Muscle of back (tissue), 11 donors: ENCODE measurements around the gene PCK2. TPM values are rescaled to one million over a fixed set of nuclear protein-coding genes. Genes with fewer than 3 reads are reported as not detected.

Source experiments
- DNase-seq, 3 donors: peaks; one replicate each; pipeline versions ENCODE4 v3.0.0 to v3.0.0-alpha.2; 2013
- polyA plus RNA-seq, 10 donors: library from polyadenylated mRNA; unstranded; fragments of 120-200 nt; gene quantifications; one replicate each; pipeline ENCODE4 v1.2.1, GENCODE V29; 2013; ENCODE audit not compliant: insufficient read length in 10 of 10

Gene PCK2
- polyA plus RNA-seq, 10 donors, result 2.8 to 6.0 (median 3.5) TPM

DNA sequence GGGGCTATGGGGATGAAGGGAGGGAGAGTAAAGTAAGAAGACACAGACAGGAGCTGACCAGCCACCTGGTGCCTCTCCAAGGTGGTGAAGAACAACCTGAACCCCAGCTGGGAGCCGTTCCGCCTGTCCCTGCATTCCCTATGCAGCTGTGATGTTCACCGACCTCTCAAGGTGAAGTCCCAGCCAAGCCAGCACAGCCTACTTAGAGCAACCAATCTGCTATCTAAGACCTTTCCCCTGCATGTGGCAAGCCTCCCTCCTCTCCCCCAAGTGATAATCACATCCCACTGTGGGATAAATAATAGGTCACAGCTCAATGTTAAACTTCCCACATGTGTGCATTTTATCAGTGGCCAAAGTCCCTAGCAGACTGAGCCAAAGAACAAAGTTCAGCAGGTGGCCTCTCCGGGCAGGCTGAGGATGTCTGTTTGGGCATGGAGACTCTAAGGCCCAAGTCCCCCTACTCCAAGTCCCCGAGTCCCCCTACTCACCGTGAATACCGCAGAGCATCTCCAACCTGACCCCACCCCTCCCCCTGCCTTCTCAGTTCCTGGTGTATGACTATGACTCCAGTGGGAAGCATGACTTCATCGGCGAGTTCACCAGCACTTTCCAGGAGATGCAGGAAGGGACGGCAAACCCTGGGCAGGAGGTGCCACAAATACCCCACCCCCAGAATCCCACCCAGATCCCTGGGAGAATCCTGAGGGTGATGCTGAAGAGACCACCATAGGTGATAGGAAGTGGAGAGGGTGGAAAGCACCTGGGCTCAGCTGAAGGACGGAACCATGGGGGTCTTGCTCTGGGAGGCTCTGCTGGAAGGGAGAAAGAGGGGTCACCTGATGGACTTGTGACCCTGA lies 19.3 kb upstream of the PCK2 start:
- DNase-seq, result no peak

DNA sequence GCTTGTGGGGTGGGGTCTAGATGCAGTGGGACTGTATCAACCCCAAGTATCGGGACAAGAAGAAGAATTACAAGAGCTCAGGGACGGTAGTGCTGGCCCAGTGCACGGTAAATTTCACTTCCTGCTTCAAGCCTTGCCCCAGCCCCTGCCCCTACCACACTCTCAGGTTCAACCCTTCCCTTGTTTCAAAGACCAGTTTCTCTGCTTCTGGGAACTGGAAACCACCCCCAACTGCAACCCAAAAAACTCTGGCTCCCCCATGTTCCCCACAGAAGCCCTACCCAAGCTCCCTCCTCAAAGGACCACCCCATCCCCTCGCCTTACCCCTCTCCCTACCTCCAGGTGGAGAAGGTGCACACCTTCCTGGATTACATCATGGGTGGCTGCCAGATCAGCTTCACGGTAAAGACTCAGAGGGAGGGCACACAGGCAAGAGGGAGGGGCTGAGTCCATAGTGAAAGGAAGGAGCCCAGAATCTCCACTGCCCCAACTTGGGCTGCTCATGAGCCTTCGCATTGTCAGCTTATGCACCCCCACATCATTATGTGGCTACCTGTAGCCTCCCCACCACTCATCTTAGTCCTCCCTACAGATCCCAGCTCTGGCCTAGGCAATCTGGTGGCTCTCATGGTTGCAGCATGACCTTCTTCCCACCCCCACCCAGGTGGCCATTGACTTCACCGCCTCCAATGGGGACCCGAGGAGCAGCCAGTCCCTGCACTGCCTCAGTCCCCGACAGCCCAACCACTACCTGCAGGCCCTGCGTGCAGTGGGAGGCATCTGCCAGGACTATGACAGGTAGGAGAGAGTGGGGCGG lies 18.4 kb upstream of the PCK2 start:
- DNase-seq, result no peak

DNA sequence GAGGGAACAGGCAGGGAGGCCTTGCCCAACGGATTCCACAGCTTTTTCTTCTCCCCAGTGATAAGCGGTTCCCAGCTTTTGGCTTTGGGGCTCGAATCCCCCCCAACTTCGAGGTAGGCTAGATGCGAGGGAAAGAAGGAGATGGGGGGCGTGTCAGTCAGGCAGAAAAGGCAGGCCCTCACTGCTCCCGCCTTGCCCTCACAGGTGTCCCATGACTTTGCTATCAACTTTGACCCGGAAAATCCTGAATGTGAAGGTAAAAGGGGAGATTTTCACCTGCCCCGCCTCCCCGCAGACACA lies 17.9 kb upstream of the PCK2 start:
- no peak for DNase-seq

- DNase-seq, result no peak
Observed at GRCh38 chr14:24077086-24077485, 17.0 kb upstream of the PCK2 start.

- no peak for DNase-seq
Observed at GRCh38 chr14:24078146-24078545, 16.0 kb upstream of the PCK2 start.

GRCh38 chr14:24079491-24080141 lies 14.5 kb upstream of the PCK2 start:
- no peak for DNase-seq

- no peak for DNase-seq
Observed at GRCh38 chr14:24080142-24080530, 14.0 kb upstream of the PCK2 start.

GRCh38 chr14:24080888-24081738 lies 13.0 kb upstream of the PCK2 start:
- peak in 1 of 3 donors; percentile 59 for DNase-seq

GRCh38 chr14:24081739-24082211 lies 12.3 kb upstream of the PCK2 start:
- DNase-seq, result no peak

DNA sequence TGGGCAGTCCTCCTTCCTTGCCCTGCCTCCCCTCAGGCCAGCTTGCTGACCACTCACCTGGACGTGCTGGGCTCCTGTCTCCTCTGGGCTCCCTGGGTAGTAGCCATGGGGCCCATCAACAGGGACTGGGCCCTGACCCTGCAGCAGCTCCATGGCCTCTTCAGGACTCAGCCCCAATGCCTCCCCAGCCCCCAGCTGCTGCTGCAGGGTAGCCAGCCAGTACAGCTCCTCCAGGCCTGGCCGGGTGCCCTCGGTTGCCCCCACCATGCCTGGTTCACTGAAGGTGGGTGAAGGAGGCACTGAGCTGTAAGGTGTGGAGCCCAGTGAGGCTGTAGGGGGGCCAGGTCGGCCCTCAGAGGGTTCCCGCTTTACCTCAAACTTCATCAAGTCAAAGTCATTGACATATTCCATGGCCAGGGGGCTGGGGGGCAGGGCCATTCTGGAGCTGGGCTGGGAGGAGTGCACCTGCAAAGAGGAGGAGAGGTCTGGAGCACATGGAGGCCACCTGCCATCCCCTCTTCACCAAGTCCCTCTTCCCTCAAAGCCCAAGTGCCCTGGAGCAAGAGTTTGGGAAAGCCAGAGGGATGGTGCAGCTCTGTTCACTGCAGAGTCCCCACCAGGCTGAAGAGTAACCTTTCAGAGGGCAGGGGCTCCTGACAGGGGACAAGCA lies 11.6 kb upstream of the PCK2 start:
- DNase-seq, result no peak

DNA sequence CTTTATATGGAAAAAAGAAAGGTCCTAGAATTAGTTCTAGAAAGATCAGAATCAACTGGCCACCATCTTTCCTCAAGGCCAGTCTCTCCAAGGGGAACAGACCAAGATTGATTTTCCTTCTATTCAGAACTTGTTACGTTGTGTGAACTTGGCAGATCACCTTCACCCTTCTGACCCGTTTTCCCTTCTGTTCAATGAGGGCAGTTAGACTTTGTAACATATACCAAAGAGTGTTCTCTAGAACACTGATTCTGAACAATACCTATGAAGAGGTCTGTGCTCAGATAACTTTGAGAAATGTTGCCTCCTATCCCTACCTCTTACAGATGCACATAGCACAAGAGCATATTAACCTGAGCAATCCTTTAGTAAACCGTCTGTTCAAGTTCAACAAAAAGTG lies 10.6 kb upstream of the PCK2 start:
- no peak for DNase-seq

- DNase-seq, result no peak
Observed at GRCh38 chr14:24084440-24084839, 9.7 kb upstream of the PCK2 start.

DNA sequence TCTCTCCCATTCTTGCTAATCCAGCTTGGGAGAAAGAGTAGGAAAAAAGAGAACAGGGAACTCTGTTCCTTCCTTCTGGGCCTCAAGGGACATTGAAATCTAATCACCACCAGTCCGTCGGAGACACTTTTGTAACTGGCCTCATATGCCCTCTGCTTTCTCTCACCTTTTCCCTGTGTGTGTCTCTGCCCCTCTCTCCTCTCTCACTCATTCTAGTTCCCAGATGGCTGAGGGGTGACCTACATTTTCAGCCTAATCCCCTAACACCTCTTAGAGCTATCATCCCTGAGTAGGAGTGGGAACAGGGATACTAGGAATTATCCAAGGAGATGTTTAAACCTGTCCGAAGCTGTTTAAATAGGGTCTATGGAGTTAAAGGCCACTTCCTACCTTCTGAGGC lies 8.9 kb upstream of the PCK2 start:
- DNase-seq, result no peak

GRCh38 chr14:24086193-24086955 lies 7.7 kb upstream of the PCK2 start:
- no peak for DNase-seq

DNA sequence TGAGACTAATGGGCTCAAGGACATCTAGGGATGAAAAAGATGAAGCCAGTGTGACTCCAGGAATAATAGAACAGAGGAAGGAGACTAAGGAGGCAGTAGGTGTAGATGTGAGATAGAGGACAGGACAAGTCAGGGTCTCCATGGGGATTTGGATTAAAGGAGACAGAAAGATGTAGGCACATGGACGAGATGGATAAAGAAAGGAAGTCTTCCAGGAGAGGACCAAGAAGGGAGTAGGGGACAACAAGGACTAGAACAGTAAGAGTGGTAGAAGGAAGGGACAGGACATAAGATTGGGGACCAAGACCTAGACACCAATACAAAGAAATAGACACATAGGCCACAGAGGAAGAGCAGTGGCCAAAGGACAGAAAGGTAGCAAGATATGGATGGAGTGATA lies 7.1 kb upstream of the PCK2 start:
- no peak for DNase-seq

DNA sequence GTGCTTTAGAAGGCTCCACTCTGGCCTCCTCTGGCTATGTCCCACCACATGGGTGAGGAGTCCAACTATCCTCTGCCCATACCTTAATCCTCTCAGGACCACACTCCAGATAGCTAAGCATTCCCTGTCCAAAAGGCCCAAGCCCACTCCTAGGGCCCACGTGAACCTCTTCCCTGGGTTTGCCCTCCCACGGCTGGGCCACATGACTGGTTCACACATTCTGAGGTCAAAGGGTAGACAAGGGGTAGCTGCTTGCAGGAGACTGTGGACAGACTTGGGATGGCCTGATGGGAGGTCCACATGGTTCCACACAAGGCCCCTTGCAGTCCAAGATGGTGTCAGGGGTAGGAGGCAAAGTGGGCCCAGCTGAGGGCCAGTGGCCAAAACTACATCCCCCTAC lies 6.0 kb upstream of the PCK2 start:
- no peak for DNase-seq

- no peak for DNase-seq
Observed at GRCh38 chr14:24089890-24090289, 4.2 kb upstream of the PCK2 start.

- no peak for DNase-seq
Observed at GRCh38 chr14:24092110-24092504, 2.0 kb upstream of the PCK2 start.

DNA sequence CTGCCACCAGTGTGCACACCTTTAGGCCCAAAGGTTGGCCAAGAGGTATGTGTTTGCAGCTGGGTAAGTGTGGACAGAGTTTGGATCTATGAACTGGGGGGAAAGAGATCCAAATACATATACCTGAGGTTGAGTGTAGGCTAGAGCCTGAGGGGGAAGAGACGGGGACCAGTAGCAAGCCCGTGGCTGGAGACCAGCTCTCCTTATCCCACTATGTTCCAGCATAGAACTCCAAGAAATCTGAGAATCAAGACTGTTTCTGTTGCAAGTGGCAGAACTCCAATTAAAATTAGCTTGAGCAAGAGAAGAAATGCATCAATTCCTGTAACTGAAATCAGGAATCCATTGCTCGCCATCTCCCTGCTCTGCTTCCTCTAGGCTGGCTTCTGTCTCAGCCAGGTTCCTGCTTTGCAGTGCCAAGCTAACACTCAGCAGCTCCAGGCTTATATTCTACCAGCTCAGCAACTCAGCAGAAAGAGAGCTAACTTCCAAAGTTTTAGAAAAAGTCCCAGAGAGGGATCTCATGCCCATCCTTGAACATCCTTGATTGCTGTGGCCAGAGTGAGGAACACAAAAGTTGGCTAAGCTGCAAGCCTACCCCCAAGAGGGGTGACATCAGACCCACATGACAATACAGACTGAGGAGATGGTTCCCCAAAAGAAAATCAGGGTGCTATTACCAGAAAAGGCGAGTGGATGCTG lies 1.5 kb upstream of the PCK2 start:
- DNase-seq, result no peak
